Gastroesophageal sphincter (tissue), 3 donors: ENCODE results near the gene FAM117A.

ENCODE experiments used
- CTCF ChIP-seq, 4 experiments: fragments of 200-600 bp in 2 of 4; fragments of 450-650 bp in 2 of 4; sonication (generic) in 1 of 4; IDR thresholded peaks; one replicate each; pipeline ENCODE4 v1.5.1; 2017 to 2019; ENCODE audit warnings: antibody characterized with exemption in 4 of 4, mild to moderate bottlenecking in 2 of 4, moderate library complexity in 2 of 4
- POLR2A ChIP-seq, 2 donors: fragments of 450-650 bp; IDR thresholded peaks; one replicate each; pipeline ENCODE4 v1.6.1; 2017; ENCODE audit warnings: antibody characterized with exemption in 2 of 2, mild to moderate bottlenecking in 2 of 2, moderate library complexity in 1 of 2

- TF ChIP-seq CTCF (IDR thresholded peaks at IDR 0.05): no peak
- TF ChIP-seq POLR2A (IDR thresholded peaks at IDR 0.05): no peak
Measured at GRCh38 chr17:49739641-49740271, 24.2 kb downstream of the FAM117A start.
